ENCODE results near the gene CD6. TPM values are rescaled to one million over a fixed set of nuclear protein-coding genes. Genes with fewer than 3 reads are reported as not detected.

CD6 gene
- total RNA-seq, 4 donors from 2014 or later: 0.16 to 0.25 TPM; not detected in 2

GRCh38 chr11:61025821-61026120 is 54.3 kb downstream of the CD6 start:
- Histone ChIP-seq H3K4me1 (no peaks in the 10 kb centered on the region), H3K36me3 (no peaks in the 10 kb centered on the region), H3K27me3 (peaks cover 15 to 32% (median 16%) of the 10 kb centered on the region in 3 donors), H3K4me3 (no peak overlapping the region), H3K27ac (no peak overlapping the region), H3K9me3 (no peaks in the 10 kb centered on the region)
- intact Hi-C loops (cut with DNase I; ENCODE audit: low total_unique reads): no loop called here
- DNase-seq: no peak
- in situ Hi-C loops (cut with MboI; ENCODE audit: low sequenced_read_pairs in 4 of 4): loop anchor here in 1 of 4 donors (25.0 kb wide), 1 partner anchor 162 kb away; no protein-coding TSS in a partner anchor
- TF ChIP-seq CTCF (IDR thresholded peaks at IDR 0.05 in 4 of 5, conservative IDR thresholded peaks at IDR 0.05 in 1 of 5): no peak
- TF ChIP-seq POLR2A (IDR thresholded peaks at IDR 0.05): no peak
- ATAC-seq: no peak

DNA sequence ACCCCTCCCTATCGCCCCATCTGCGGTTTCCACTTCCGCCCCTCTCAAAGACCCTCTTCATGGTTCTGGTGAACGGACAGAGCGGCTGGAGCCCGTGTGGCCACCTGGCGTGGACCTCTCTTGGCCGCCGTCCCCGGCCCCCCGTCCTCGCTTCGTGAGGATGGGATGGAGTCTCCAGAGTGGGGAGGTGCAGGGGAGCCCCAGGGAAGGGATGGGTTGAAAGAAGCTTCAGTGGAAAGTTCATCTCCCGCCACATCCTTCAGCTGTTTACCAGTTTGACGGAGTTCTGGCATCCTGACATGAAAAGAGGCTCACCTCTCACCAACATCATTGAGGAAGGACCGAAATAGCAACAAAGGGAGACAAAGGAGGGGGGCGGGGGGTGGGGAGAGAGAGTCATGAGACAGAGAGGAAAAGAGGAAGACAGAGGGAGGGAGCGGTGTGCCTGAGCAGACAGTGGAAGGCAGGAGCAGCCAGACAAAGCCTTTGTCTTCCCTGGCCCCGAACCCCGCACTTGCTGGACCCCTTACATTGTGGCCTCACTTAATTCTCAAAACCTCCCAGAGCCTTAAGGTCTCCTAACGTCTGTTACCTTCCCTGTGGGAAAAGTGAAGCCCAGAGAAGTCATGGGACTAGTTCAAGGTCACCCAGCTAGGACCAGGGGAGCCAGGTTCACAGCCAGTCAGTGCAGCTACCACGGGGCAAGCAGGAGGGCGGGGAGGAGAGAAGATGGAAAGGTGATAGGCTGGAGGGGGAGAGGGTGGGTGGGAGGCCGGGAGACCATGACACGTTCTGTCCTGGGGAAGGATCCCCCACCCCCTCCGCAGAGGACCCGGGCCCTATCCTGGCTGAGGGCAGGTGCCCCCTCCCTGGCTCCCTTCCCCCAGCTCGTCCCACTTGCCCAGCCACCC is 54.9 kb downstream of the CD6 start:
- no peaks in the 10 kb centered on the region for H3K36me3 ChIP-seq
- TF ChIP-seq POLR2A (IDR thresholded peaks at IDR 0.05) (no peak), CTCF (IDR thresholded peaks at IDR 0.05 in 4 of 5, conservative IDR thresholded peaks at IDR 0.05 in 1 of 5) (no peak)

GRCh38 chr11:61027141-61027840 is 55.8 kb downstream of the CD6 start:
- in situ Hi-C loops (cut with MboI; ENCODE audit: low sequenced_read_pairs in 4 of 4): loop anchor here in 1 of 4 donors (25.0 kb wide), 1 partner anchor 160 kb away; no protein-coding TSS in a partner anchor
- no peak for TF ChIP-seq POLR2A (IDR thresholded peaks at IDR 0.05)
- TF ChIP-seq CTCF (IDR thresholded peaks at IDR 0.05 in 4 of 5, conservative IDR thresholded peaks at IDR 0.05 in 1 of 5): no peak
- no peak overlapping the region for H3K4me3 ChIP-seq
- no peak for ATAC-seq
- no peaks in the 10 kb centered on the region for H3K36me3 ChIP-seq
- H3K27ac ChIP-seq: no peak overlapping the region
- no peaks in the 10 kb centered on the region for H3K4me1 ChIP-seq
- DNase-seq: no peak
- intact Hi-C loops (cut with DNase I; ENCODE audit: low total_unique reads): no loop called here
- H3K27me3 ChIP-seq: peaks cover 3 to 18% (median 8%) of the 10 kb centered on the region in 3 donors
- H3K9me3 ChIP-seq: no peaks in the 10 kb centered on the region

More for the DNA sequence above, 54.9 kb downstream of the CD6 start:
- Histone ChIP-seq H3K4me3 (no peak overlapping the region), H3K4me1 (no peaks in the 10 kb centered on the region), H3K27ac (no peak overlapping the region), H3K27me3 (peaks cover 10 to 27% (median 11%) of the 10 kb centered on the region in 3 donors), H3K9me3 (no peaks in the 10 kb centered on the region)
- in situ Hi-C loops (cut with MboI; ENCODE audit: low sequenced_read_pairs in 4 of 4) (loop anchor here in 1 of 4 donors (25.0 kb wide), 1 partner anchor 161 kb away; no protein-coding TSS in a partner anchor), intact Hi-C loops (cut with DNase I; ENCODE audit: low total_unique reads) (no loop called here)
- no peak for DNase-seq
- ATAC-seq: no peak

DNA sequence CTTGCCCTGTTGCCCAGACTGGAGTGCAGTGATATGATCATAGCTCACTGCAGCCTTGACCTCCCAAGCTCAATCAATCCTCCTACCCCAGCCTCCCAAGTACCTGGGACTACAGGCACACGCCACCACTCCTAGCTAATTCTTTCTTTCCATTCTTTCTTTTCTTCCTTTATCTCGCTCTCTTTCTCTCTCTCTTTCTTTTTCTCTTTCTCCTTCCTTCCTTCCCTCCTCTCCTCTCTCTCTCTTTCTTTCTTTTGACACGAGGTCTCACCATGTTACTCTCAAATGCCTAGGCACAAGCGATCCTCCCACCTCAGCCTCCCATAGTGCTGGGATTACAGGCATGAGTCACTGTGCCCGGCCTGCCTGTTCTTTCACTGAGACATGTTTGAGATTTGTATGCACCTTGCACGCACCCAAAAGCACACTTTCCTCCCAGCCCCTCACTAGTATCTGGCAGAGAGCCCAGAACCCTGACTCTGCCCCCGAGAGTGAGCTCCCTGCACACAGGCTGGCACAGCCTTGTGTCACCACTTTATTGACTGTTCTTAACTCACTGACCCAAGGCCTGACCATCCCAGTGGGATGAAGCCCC is 56.8 kb downstream of the CD6 start:
- intact Hi-C loops (cut with DNase I; ENCODE audit: low total_unique reads): no loop called here
- in situ Hi-C loops (cut with MboI; ENCODE audit: low sequenced_read_pairs in 4 of 4): loop anchor here in 1 of 4 donors (25.0 kb wide), 1 partner anchor 159 kb away; no protein-coding TSS in a partner anchor
- no peak overlapping the region for H3K27ac ChIP-seq

More for the DNA sequence above, 56.8 kb downstream of the CD6 start:
- H3K4me3 ChIP-seq: no peak overlapping the region
- H3K36me3 ChIP-seq: no peaks in the 10 kb centered on the region
- TF ChIP-seq POLR2A (IDR thresholded peaks at IDR 0.05) (no peak), CTCF (IDR thresholded peaks at IDR 0.05 in 4 of 5, conservative IDR thresholded peaks at IDR 0.05 in 1 of 5) (no peak)
- no peaks in the 10 kb centered on the region for H3K4me1 ChIP-seq
- H3K27me3 ChIP-seq: peaks cover 0 to 12% (median 8%) of the 10 kb centered on the region in 3 donors
- DNase-seq (no peak), ATAC-seq (no peak)
- no peaks in the 10 kb centered on the region for H3K9me3 ChIP-seq
